Epithelial cell of esophagus (primary cell): ENCODE data around the gene SLC2A1.

Experiments used
- DNase-seq: peaks from one replicate; pipeline ENCODE4 v3.0.0; 2010; ENCODE audit warnings: low read depth
- H3K4me3 ChIP-seq: 2 replicates; pipeline ENCODE4 v1.5.1; 2011; ENCODE audit warnings: mild to moderate bottlenecking, low read length, control low read depth
- CTCF ChIP-seq: IDR thresholded peaks from 2 replicates; pipeline ENCODE4 v1.5.1; 2011; ENCODE audit warnings: low read depth, mild to moderate bottlenecking, low read length, control low read depth, inconsistent platforms; ENCODE audit not compliant: insufficient read depth; ENCODE audit errors: missing control alignments

SLC2A1 gene

GRCh38 chr1:42979896-42980800 is 21.5 kb upstream of the SLC2A1 start:
- no peak for DNase-seq
- no peak overlapping the region for H3K4me3 ChIP-seq
- TF ChIP-seq CTCF = no peak

GRCh38 chr1:42979036-42979430 is 20.4 kb upstream of the SLC2A1 start:
- TF ChIP-seq CTCF = no peak
- no peak overlapping the region for H3K4me3 ChIP-seq
- no peak for DNase-seq

- DNase-seq = no peak
- no peak overlapping the region for H3K4me3 ChIP-seq
- no peak for TF ChIP-seq CTCF
Measured at GRCh38 chr1:42978317-42979035, 19.8 kb upstream of the SLC2A1 start.

GRCh38 chr1:42977653-42978052 is 19.0 kb upstream of the SLC2A1 start:
- TF ChIP-seq CTCF = no peak
- no peak overlapping the region for H3K4me3 ChIP-seq
- no peak for DNase-seq

GRCh38 chr1:42975561-42976225 is 17.0 kb upstream of the SLC2A1 start:
- no peak overlapping the region for H3K4me3 ChIP-seq
- DNase-seq = no peak
- TF ChIP-seq CTCF = no peak

- DNase-seq = no peak
- TF ChIP-seq CTCF = no peak
Measured at GRCh38 chr1:42974767-42975437, 16.2 kb upstream of the SLC2A1 start.

More at GRCh38 chr1:42974767-42975437, 16.2 kb upstream of the SLC2A1 start:
- no peak overlapping the region for H3K4me3 ChIP-seq
